HG03139 (cell line): ENCODE measurements around the gene PDE4B.

ENCODE experiments used
- ATAC-seq: cut with Tn5 transposase; IDR thresholded peaks from one replicate; pipeline ENCODE4 v1.9.1; 2021; ENCODE audit not compliant: unreplicated experiment

PDE4B gene

GRCh38 chr1:66327588-66327987 is 534.9 kb downstream of the PDE4B start:
- ATAC-seq: no peak

- ATAC-seq: no peak
Measured at GRCh38 chr1:66328896-66329295, 536.2 kb downstream of the PDE4B start.

GRCh38 chr1:66330722-66331141 is 538.0 kb downstream of the PDE4B start:
- ATAC-seq: no peak

GRCh38 chr1:66331658-66332547 is 539.2 kb downstream of the PDE4B start:
- ATAC-seq: no peak

GRCh38 chr1:66332548-66332901 is 539.8 kb downstream of the PDE4B start:
- no peak for ATAC-seq

GRCh38 chr1:66333466-66334199 is 540.9 kb downstream of the PDE4B start:
- ATAC-seq: no peak

GRCh38 chr1:66334318-66334717 is 541.6 kb downstream of the PDE4B start:
- ATAC-seq: no peak

GRCh38 chr1:66335125-66335524 is 542.4 kb downstream of the PDE4B start:
- ATAC-seq: no peak

GRCh38 chr1:66335859-66336640 is 543.4 kb downstream of the PDE4B start:
- peak; percentile 87 for ATAC-seq

GRCh38 chr1:66336641-66336990 is 543.9 kb downstream of the PDE4B start:
- no peak for ATAC-seq

- no peak for ATAC-seq
Measured at GRCh38 chr1:66337249-66337648, 544.6 kb downstream of the PDE4B start.

- ATAC-seq: no peak
Measured at GRCh38 chr1:66339944-66340343, 547.2 kb downstream of the PDE4B start.

GRCh38 chr1:66341446-66342089 is 548.9 kb downstream of the PDE4B start:
- no peak for ATAC-seq

GRCh38 chr1:66342707-66343106 is 550.0 kb downstream of the PDE4B start:
- ATAC-seq: no peak

GRCh38 chr1:66343569-66344325 is 551.1 kb downstream of the PDE4B start:
- ATAC-seq: no peak

- ATAC-seq: no peak
Measured at GRCh38 chr1:66346057-66346795, 553.5 kb downstream of the PDE4B start.

- no peak for ATAC-seq
Measured at GRCh38 chr1:66346873-66347272, 554.2 kb downstream of the PDE4B start.

GRCh38 chr1:66348776-66349175 is 556.1 kb downstream of the PDE4B start:
- ATAC-seq: no peak

GRCh38 chr1:66349242-66349641 is 556.5 kb downstream of the PDE4B start:
- ATAC-seq: no peak
